Left ventricle myocardium inferior (tissue), 1 donor: ENCODE results near the gene ADAMTS3. TPM values are rescaled to one million over a fixed set of nuclear protein-coding genes. Genes with fewer than 3 reads are reported as not detected.

Experiments used
- DNase-seq: peaks from one replicate; pipeline ENCODE4 v3.0.0-alpha.2; 2020
- H3K27ac ChIP-seq: fragments of 200-600 bp; replicated peaks from 2 replicates; pipeline ENCODE4 v1.8.0; 2021
- H3K27me3 ChIP-seq: fragments of 200-600 bp; 2 replicates; pipeline ENCODE4 v1.8.0; 2021; ENCODE audit warnings: low read depth
- H3K36me3 ChIP-seq: fragments of 200-600 bp; 2 replicates; pipeline ENCODE4 v1.8.0; 2021
- H3K4me1 ChIP-seq: fragments of 200-600 bp; 2 replicates; pipeline ENCODE4 v1.8.0; 2021
- H3K4me3 ChIP-seq: fragments of 200-600 bp; 2 replicates; pipeline ENCODE4 v1.8.0; 2021; ENCODE audit warnings: mild to moderate bottlenecking, moderate library complexity
- H3K9me3 ChIP-seq: fragments of 200-600 bp; replicated peaks from 2 replicates; pipeline ENCODE4 v1.8.0; 2021
- intact Hi-C: fragments of 100-400 bp; cut with micrococcal nuclease; formaldehyde crosslinking; loops from one replicate; pipeline ENCODE4 v1.11.0; 2022
- total RNA-seq: library from RNA; stranded (reverse); fragmentation: NEBNext Ultra II Directional; extraction: Animal tissue kit (Norgen Biotek cat#: 25700); gene quantifications from one replicate; pipeline ENCODE4 v1.2.1, GENCODE V29; 2021
- TF ChIP-seq, protein P1 (sequence below): fragments of 200-600 bp; IDR thresholded peaks from 2 replicates; pipeline ENCODE4 v1.8.0; 2021; ENCODE audit warnings: antibody characterized with exemption, mild to moderate bottlenecking, borderline replicate concordance
- donor health status: DM: no; HTN: yes; CAD: no; lungs with severe emphysema.

Gene ADAMTS3
- total RNA-seq, 1 donor from 2014 or later: 0.60 TPM

DNA sequence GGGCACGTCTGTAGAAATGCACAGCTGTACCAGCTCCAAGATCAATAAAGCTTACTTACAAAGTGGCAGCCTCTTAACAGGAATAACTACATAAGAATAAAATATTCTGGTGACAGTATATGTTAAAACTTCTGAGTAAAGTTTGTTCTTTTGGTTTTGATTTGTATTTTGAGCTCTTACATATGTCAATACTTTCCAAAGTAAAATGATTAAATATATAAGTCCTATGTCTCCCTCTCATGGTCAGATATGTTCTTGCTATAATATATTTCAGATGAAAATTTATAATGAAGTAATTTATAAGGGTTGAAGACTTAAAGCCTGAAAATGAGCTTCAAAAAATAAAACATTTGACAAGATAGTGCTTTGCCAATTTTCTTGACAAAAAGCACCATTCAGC lies 282.8 kb downstream of the ADAMTS3 start:
- H3K4me1 ChIP-seq: no peaks in the 10 kb centered on the region
- intact Hi-C loops: no loop called here
- H3K9me3 ChIP-seq: no peaks in the 10 kb centered on the region
- no peak overlapping the region for H3K4me3 ChIP-seq
- H3K27ac ChIP-seq: no peak overlapping the region
- H3K36me3 ChIP-seq: no peaks in the 10 kb centered on the region
- DNase-seq: no peak
- TF ChIP-seq, protein P1, sequence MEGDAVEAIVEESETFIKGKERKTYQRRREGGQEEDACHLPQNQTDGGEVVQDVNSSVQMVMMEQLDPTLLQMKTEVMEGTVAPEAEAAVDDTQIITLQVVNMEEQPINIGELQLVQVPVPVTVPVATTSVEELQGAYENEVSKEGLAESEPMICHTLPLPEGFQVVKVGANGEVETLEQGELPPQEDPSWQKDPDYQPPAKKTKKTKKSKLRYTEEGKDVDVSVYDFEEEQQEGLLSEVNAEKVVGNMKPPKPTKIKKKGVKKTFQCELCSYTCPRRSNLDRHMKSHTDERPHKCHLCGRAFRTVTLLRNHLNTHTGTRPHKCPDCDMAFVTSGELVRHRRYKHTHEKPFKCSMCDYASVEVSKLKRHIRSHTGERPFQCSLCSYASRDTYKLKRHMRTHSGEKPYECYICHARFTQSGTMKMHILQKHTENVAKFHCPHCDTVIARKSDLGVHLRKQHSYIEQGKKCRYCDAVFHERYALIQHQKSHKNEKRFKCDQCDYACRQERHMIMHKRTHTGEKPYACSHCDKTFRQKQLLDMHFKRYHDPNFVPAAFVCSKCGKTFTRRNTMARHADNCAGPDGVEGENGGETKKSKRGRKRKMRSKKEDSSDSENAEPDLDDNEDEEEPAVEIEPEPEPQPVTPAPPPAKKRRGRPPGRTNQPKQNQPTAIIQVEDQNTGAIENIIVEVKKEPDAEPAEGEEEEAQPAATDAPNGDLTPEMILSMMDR: no peak
- H3K27me3 ChIP-seq: no peaks in the 10 kb centered on the region

DNA sequence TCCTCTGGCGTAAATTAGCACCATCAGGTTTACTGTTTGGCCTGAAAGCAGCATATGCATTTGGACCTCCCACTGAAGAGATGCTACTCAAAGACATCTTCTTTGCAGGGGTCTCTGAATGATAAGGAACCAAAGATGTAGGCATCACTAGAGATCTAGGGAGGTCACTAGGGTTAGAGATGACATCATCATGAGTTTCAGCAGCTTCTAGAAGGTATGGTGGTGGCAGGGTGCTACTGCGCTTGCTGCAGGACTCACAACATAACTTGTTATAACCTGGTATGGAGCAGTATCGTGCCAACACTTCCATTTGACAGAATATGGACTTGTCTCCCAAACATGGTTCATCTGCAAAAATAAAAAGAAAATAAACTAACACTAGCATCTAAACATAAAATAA lies 285.7 kb downstream of the ADAMTS3 start:
- intact Hi-C loops: no loop called here
- TF ChIP-seq, protein P1: no peak
- no peaks in the 10 kb centered on the region for H3K36me3 ChIP-seq
- DNase-seq: no peak
- H3K9me3 ChIP-seq: no peaks in the 10 kb centered on the region
- H3K27me3 ChIP-seq: no peaks in the 10 kb centered on the region
- no peak overlapping the region for H3K27ac ChIP-seq
- no peak overlapping the region for H3K4me3 ChIP-seq
- H3K4me1 ChIP-seq: no peaks in the 10 kb centered on the region

DNA sequence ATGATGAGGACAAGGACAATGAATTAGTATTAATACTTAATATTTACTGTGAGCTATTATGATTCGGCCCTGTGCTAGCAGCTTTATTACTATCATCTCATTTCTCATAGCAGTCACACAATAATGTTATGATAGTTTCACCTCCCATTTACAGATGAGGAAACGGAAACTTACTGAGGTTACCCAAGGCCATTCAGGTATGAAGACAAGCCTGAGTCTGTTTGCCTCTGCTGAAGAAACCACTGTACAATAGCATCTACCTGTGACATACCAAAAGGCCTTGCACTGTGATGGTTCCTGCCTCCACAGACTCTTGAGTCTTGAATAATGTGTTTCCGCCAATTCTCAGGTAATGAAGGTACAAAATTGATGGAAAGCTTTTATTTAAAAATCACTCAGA lies 288.8 kb downstream of the ADAMTS3 start:
- TF ChIP-seq, protein P1: no peak
- H3K4me1 ChIP-seq: no peaks in the 10 kb centered on the region
- peaks cover 1% of the 10 kb centered on the region for H3K9me3 ChIP-seq
- H3K36me3 ChIP-seq: no peaks in the 10 kb centered on the region
- no peak overlapping the region for H3K4me3 ChIP-seq
- no peak for DNase-seq
- intact Hi-C loops: no loop called here
- no peaks in the 10 kb centered on the region for H3K27me3 ChIP-seq
- H3K27ac ChIP-seq: no peak overlapping the region

DNA sequence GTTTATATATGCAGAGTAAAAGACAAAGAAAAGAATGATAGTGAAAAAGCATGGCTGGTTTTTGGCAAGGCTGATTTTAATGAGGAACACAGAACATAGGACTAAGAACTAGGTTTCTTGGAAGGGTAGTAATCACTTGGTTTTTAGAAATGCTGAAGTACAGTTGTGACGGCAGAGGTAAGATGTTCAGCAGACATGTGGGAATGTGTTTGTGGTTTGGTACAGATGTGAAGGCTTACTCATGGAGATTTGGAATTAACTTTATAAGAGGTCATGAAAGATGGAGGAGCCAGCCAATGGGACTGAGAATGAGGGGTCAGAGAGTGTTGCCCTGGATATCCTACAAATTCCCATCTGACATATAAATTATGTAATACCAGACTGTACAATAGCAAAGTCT lies 293.6 kb downstream of the ADAMTS3 start:
- no peak for DNase-seq

DNA sequence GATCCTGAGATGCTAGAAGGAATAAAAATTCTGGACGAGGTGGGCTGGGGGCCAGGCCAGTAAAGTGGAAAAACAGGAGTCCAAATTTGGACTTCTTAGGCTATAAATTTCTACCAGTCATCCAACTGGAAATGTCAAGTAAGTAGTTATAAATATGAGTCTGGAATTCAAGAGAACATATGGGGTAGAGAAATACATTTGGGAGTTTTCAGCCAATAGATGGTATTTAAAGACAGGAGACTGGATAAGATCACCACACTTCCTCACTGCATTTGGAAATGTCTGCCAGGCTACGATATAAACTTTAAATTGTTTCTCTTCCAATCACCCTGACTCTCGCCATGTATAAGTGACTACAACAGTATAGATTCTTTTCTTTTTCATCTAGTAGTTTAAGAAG lies 294.8 kb downstream of the ADAMTS3 start:
- Histone ChIP-seq H3K9me3 (peaks cover 17% of the 10 kb centered on the region), H3K27ac (no peak overlapping the region), H3K4me3 (no peak overlapping the region), H3K4me1 (no peaks in the 10 kb centered on the region), H3K36me3 (no peaks in the 10 kb centered on the region), H3K27me3 (no peaks in the 10 kb centered on the region)
- DNase-seq: no peak
- intact Hi-C loops: no loop called here
- TF ChIP-seq, protein P1: no peak

More for the DNA sequence above, 293.6 kb downstream of the ADAMTS3 start:
- Histone ChIP-seq H3K4me1 (no peaks in the 10 kb centered on the region), H3K27ac (no peak overlapping the region), H3K27me3 (no peaks in the 10 kb centered on the region), H3K9me3 (peaks cover 15% of the 10 kb centered on the region), H3K36me3 (no peaks in the 10 kb centered on the region), H3K4me3 (no peak overlapping the region)
- TF ChIP-seq, protein P1: no peak
- intact Hi-C loops: no loop called here

DNA sequence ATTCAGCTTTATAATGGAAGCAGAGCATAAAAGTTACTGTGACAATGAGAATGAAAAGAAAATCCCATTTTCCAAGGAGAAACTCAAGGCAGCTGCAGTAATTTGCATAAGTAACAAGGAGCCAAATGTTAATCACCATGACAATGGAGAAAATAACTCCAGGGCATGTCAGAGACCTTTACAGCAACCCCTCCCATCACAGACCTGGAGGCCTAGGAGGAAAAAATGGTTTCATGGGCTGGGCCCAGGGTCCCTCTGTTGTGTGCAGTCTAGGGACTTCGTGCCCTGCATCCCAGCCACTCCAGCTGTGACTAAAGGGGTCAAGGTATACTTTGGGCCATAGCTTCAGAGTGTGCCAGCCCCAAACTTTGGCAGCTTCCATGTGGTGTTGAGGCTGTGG lies 313.8 kb downstream of the ADAMTS3 start:
- DNase-seq: no peak
- Histone ChIP-seq H3K4me3 (no peak overlapping the region), H3K36me3 (no peaks in the 10 kb centered on the region), H3K27ac (no peak overlapping the region), H3K27me3 (no peaks in the 10 kb centered on the region), H3K4me1 (no peaks in the 10 kb centered on the region), H3K9me3 (peaks cover 8% of the 10 kb centered on the region)
- intact Hi-C loops: no loop called here
- TF ChIP-seq, protein P1: no peak
